Lung (tissue), 12 donors: ENCODE results near the gene SRRM4. TPM values are rescaled to one million over a fixed set of nuclear protein-coding genes. Genes with fewer than 3 reads are reported as not detected.
A peak's percentile ranks its signal among the peaks of the same experiment; 100 is the strongest.

ENCODE experiments used
- ATAC-seq: fragments of 200-7000 bp; cut with Tn5 transposase; one replicate; pipeline ENCODE4 v1.9.1; 2020; ENCODE audit warnings: moderate number of reproducible peaks; ENCODE audit not compliant: insufficient read depth, low FRiP score
- DNase-seq, 3 donors: peaks; one replicate each; pipeline ENCODE4 v3.0.0-alpha.2; 2013 to 2017
- H3K27ac ChIP-seq, 2 donors: one replicate each; pipeline ENCODE4 v1.5.1; 2013; ENCODE audit warnings: mild to moderate bottlenecking in 2 of 2, moderate library complexity in 2 of 2, control low read depth in 1 of 2, inconsistent platforms in 1 of 2, low read depth in 1 of 2, low read length in 1 of 2
- H3K27me3 ChIP-seq, 3 donors: one replicate each; pipeline ENCODE4 v1.5.1; 2013; ENCODE audit warnings: low read length in 2 of 3; ENCODE audit not compliant: control insufficient read depth in 3 of 3, insufficient read depth in 3 of 3
- H3K36me3 ChIP-seq, 4 donors: one replicate each; pipeline ENCODE4 v1.5.1; 2013; ENCODE audit warnings: low read length in 4 of 4, mild to moderate bottlenecking in 1 of 4, moderate library complexity in 1 of 4; ENCODE audit not compliant: control insufficient read depth in 4 of 4, insufficient read depth in 4 of 4
- H3K4me1 ChIP-seq, 5 donors: one replicate each; pipeline ENCODE4 v1.5.1; 2013; ENCODE audit warnings: low read length in 5 of 5, mild to moderate bottlenecking in 2 of 5, moderate library complexity in 1 of 5; ENCODE audit not compliant: control insufficient read depth in 5 of 5, insufficient read depth in 5 of 5
- H3K4me3 ChIP-seq: one replicate; pipeline ENCODE4 v1.5.1; 2013; ENCODE audit warnings: mild to moderate bottlenecking, control low read depth, moderate library complexity
- H3K9ac ChIP-seq, 2 donors: one replicate each; pipeline ENCODE4 v1.5.1; 2013; ENCODE audit warnings: low read length in 2 of 2, control low read depth in 1 of 2; ENCODE audit not compliant: insufficient read depth in 1 of 2
- H3K9me3 ChIP-seq, 4 donors: one replicate each; pipeline ENCODE4 v1.5.1; 2013; ENCODE audit warnings: low read length in 3 of 4, mild to moderate bottlenecking in 1 of 4, moderate library complexity in 1 of 4; ENCODE audit not compliant: control insufficient read depth in 4 of 4, insufficient read depth in 3 of 4
- WGBS, 2 donors: extraction: QIAGEN DNeasy Blood & Tissue Kit; methylation state at CpG; one replicate each; pipeline ENCODE4 v1.1.7; 2013; 5-methylcytosine and 5-hydroxymethylcytosine counted together
- polyA plus RNA-seq, 2 donors: library from polyadenylated mRNA; stranded (reverse); fragments of 200-250 nt; gene quantifications; one replicate each; pipeline ENCODE4 v1.2.1, GENCODE V29; 2013
- total RNA-seq, 2 donors: library from RNA; depleted of rRNA in 1 of 2; stranded (reverse); fragments of >200 nt in 1 of 2; gene quantifications; one replicate each; pipeline ENCODE4 v1.2.1, GENCODE V29; 2014 to 2021
- TF ChIP-seq, protein P1 (sequence below): IDR thresholded peaks from 2 replicates; pipeline ENCODE4 v1.5.1; 2012; ENCODE audit warnings: mild to moderate bottlenecking; ENCODE audit errors: control extremely low read depth, extremely low read depth
- donor health status: control.
- donor health status: control.
- donor health status: Bipolar disorder and iron deficiency.
- donor health status: healthy.
- donor health status: DM: yes; HTN: yes; CAD: no.

SRRM4 gene
- total and polyA plus RNA-seq, 4 donors, result 0.01 to 0.20 (median 0.03) TPM

DNA sequence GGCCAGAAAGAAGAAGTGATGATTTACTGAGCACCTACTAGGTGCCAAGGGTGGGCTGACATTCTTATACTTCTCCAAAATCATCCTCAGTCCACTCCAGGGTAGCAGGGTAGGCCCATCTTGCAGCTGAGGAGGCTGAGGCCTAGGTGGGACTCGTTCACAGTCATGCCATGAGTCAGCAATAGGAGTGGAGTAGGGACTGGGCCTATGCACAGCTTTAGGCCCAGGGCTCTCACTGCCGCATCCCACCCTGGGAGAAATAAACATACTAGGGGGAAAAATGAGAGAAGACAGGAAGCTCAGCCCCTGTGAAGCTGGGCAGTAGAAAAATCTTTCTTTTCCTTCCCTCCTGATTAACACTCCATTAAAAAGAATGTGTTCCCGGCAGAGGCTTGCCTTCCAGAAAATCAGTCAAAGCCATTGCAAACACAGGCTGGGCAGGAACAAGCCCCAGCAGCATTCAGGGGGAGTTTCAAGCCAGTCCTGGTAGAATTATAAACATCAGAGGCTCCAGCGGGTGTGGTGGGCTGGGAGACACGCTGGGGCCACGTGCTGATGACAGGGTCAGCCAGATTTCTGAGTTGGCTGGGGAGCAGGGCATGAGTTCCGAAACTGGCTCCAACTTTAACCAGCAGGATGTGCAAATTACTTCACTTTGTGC, 199.2 kb downstream of the SRRM4 start:
- Histone ChIP-seq H3K4me3 (peak overlapping the region; percentile 53), H3K9ac (peak overlapping the region in 1 of 2 donors; percentile 75), H3K36me3 (no peaks in the 10 kb centered on the region), H3K4me1 (peaks cover 0 to 57% (median 1%) of the 10 kb centered on the region in 5 donors), H3K27me3 (no peaks in the 10 kb centered on the region), H3K27ac (peak overlapping the region; percentile 72 to 90), H3K9me3 (no peaks in the 10 kb centered on the region)
- WGBS, 2 donors, result 22 to 47% methylated on average over 7 of the region's 7 CpGs
- TF ChIP-seq, protein P1, sequence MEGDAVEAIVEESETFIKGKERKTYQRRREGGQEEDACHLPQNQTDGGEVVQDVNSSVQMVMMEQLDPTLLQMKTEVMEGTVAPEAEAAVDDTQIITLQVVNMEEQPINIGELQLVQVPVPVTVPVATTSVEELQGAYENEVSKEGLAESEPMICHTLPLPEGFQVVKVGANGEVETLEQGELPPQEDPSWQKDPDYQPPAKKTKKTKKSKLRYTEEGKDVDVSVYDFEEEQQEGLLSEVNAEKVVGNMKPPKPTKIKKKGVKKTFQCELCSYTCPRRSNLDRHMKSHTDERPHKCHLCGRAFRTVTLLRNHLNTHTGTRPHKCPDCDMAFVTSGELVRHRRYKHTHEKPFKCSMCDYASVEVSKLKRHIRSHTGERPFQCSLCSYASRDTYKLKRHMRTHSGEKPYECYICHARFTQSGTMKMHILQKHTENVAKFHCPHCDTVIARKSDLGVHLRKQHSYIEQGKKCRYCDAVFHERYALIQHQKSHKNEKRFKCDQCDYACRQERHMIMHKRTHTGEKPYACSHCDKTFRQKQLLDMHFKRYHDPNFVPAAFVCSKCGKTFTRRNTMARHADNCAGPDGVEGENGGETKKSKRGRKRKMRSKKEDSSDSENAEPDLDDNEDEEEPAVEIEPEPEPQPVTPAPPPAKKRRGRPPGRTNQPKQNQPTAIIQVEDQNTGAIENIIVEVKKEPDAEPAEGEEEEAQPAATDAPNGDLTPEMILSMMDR, result no peak
- ATAC-seq (no peak), DNase-seq (peak; percentile 83 to 91 (median 87))

DNA sequence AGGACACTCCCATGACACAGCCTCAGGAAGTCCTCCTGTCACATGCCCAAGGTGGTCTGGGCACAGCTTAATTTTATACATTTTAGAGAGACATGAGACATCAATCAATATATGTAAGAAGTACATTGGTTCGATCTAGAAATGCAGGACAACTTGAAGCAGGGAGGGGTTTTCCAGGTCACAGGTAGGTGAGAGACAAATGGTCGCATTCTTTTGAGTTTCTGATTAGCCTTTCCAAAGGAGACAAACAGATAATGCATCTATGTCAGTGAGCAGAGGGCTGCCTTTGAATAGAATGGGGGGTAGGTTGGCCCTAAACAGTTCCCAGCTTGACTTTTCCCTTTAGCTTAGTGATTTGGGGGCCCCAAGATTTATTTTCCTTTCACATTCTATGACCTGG, 199.9 kb downstream of the SRRM4 start:
- Histone ChIP-seq H3K9ac (no peak overlapping the region), H3K36me3 (no peaks in the 10 kb centered on the region), H3K9me3 (no peaks in the 10 kb centered on the region), H3K27ac (peak overlapping the region; percentile 72 to 90), H3K4me3 (peak overlapping the region; percentile 53), H3K27me3 (no peaks in the 10 kb centered on the region), H3K4me1 (peaks cover 0 to 61% (median 1%) of the 10 kb centered on the region in 5 donors)
- 41 to 58% methylated on average over 2 of the region's 2 CpGs for WGBS, 2 donors
- ATAC-seq (no peak), DNase-seq (no peak)
- TF ChIP-seq, protein P1, result no peak

DNA sequence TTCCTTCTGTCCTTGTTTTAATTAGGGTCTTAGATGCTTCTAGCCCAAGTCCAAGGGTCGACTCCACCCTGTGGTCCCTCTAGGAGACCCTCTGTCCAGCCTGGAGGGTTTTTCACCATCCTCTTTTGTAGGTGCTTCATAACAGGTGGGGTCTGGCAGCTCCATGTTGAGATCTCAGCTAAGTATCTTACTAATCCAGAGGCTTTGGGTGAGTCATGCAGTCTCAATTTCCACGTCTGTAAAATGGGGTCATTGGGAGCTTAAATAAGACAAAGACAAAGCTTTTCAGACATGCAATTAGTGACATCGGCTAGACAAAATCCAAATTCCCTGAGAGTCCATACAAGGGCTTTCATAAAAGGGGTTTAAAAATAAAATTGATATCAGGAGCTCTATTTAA, 200.6 kb downstream of the SRRM4 start:
- Histone ChIP-seq H3K27ac (peak overlapping the region; percentile 55 to 65), H3K36me3 (peaks cover 0 to 4% (median 1%) of the 10 kb centered on the region in 4 donors), H3K9ac (no peak overlapping the region), H3K4me1 (peaks cover 0 to 60% (median 4%) of the 10 kb centered on the region in 5 donors), H3K27me3 (no peaks in the 10 kb centered on the region), H3K9me3 (no peaks in the 10 kb centered on the region), H3K4me3 (peak overlapping the region; percentile 18)
- DNase-seq (no peak), ATAC-seq (no peak)
- WGBS, 2 donors, result 58 to 72% methylated on average over 3 of the region's 3 CpGs
- TF ChIP-seq, protein P1, result no peak
